PC-9 (cell line): ENCODE results near the gene KRTAP4-7. TPM values are rescaled to one million over a fixed set of nuclear protein-coding genes. Genes with fewer than 3 reads are reported as not detected.
"Not testable (repeated sequence)": the region's sequence is repeated elsewhere in the genome, so short reads cannot be mapped to it uniquely, and the experiment has no call there.

ENCODE experiments used
- BruUV-seq: library from RNA; stranded (reverse); fragments of 400-500 nt; replicated peaks from 2 replicates; lab custom pipeline; 2021; lab: Mats Ljungman, UMichigan
- CTCF ChIA-PET: fragments of 300-600 bp; sonication (Branson Sonifier 250); formaldehyde crosslinking; loops from one replicate; lab custom pipeline; 2022; ENCODE audit warnings: antibody characterized with exemption; lab: Charles Lee
- POLR2A ChIA-PET: fragments of 300-600 bp; sonication (Branson Sonifier 250); formaldehyde crosslinking; loops from one replicate; lab custom pipeline; 2022; ENCODE audit warnings: antibody characterized with exemption; ENCODE audit not compliant: unreplicated experiment; lab: Charles Lee
- DNase-seq, 2 experiments: peaks; one replicate each; pipeline versions ENCODE4 v3.0.0 to v3.0.0-alpha.2; 2015 to 2022; ENCODE audit warnings: mixed read lengths in 1 of 2
- H2AFZ ChIP-seq: fragments of 200-600 bp; sonication (generic); 2 replicates; pipeline ENCODE4 v1.8.1; 2017; ENCODE audit warnings: antibody characterized with exemption
- H3F3A ChIP-seq: fragments of 200-600 bp; sonication (generic); 2 replicates; pipeline ENCODE4 v1.8.1; 2017; ENCODE audit warnings: antibody characterized with exemption, mild to moderate bottlenecking, low read depth; ENCODE audit not compliant: insufficient read depth
- H3K27ac ChIP-seq: fragments of 200-600 bp; sonication (generic); 2 replicates; pipeline ENCODE4 v1.6.1; 2016; ENCODE audit warnings: mixed run types
- H3K27me3 ChIP-seq: fragments of 200-600 bp; sonication (generic); 2 replicates; pipeline ENCODE4 v1.6.1; 2016; ENCODE audit warnings: low read depth, mixed run types; ENCODE audit not compliant: insufficient read depth
- H3K36me3 ChIP-seq: fragments of 200-600 bp; sonication (generic); 2 replicates; pipeline ENCODE4 v1.6.1; 2016; ENCODE audit warnings: low read depth, mixed run types
- H3K4me1 ChIP-seq: fragments of 200-600 bp; sonication (generic); replicated peaks from 2 replicates; pipeline ENCODE4 v1.6.1; 2016; ENCODE audit warnings: mixed run types; ENCODE audit not compliant: insufficient read depth
- H3K4me2 ChIP-seq: fragments of 200-600 bp; sonication (generic); 2 replicates; pipeline ENCODE4 v1.6.1; 2017; ENCODE audit warnings: mixed run types
- H3K4me3 ChIP-seq: fragments of 200-600 bp; sonication (generic); 2 replicates; pipeline ENCODE4 v1.6.1; 2016; ENCODE audit warnings: mixed run types
- H3K79me2 ChIP-seq: fragments of 200-600 bp; sonication (generic); 2 replicates; pipeline ENCODE4 v1.6.1; 2017; ENCODE audit warnings: low read depth, mixed run types
- H3K9me2 ChIP-seq: fragments of 200-600 bp; sonication (generic); 2 replicates; pipeline ENCODE4 v1.8.1; 2017; ENCODE audit warnings: mild to moderate bottlenecking; ENCODE audit not compliant: insufficient read depth
- H3K9me3 ChIP-seq: fragments of 200-600 bp; sonication (generic); 2 replicates; pipeline ENCODE4 v1.8.1; 2016; ENCODE audit warnings: low read depth; ENCODE audit not compliant: insufficient read depth
- H4K20me1 ChIP-seq: fragments of 200-600 bp; sonication (generic); 2 replicates; pipeline ENCODE4 v1.8.1; 2017; ENCODE audit not compliant: insufficient read depth
- CTCF ChIP-seq: fragments of 200-600 bp; sonication (generic); conservative IDR thresholded peaks from 2 replicates; pipeline ENCODE4 v1.6.1; 2017; ENCODE audit warnings: mixed run types, antibody characterized with exemption, mild to moderate bottlenecking, moderate library complexity
- EZH2 ChIP-seq: fragments of 200-600 bp; sonication (generic); IDR thresholded peaks from 2 replicates; pipeline ENCODE4 v1.8.0; 2017; ENCODE audit warnings: antibody characterized with exemption, low read depth
- intact Hi-C: fragments of 100-400 bp; cut with micrococcal nuclease; formaldehyde crosslinking; loops from one replicate; pipeline ENCODE4 v1.10.0; 2022; ENCODE audit not compliant: unreplicated experiment
- total RNA-seq: library from RNA; stranded (reverse); gene quantifications from 2 replicates; pipeline ENCODE4 v1.2.3, GENCODE V29; 2021

Gene KRTAP4-7
- total RNA-seq, 1 experiment from 2014 or later: not detected

- no peaks in the 10 kb centered on the region for H3K4me1 ChIP-seq
- no peaks in the 10 kb centered on the region for H3K9me2 ChIP-seq
- intact Hi-C loops: no loop called here
- no peaks in the 10 kb centered on the region for H3F3A ChIP-seq
- no peak overlapping the region for H3K4me2 ChIP-seq
- ChIA-PET POLR2A (no interaction called here), CTCF (no interaction called here)
- H3K79me2 ChIP-seq: no peaks in the 10 kb centered on the region
- no peak overlapping the region for H3K4me3 ChIP-seq
- H3K9me3 ChIP-seq: peaks cover 3% of the 10 kb centered on the region; the same call in 1 of the 2 replicates
- no peak overlapping the region for H2AFZ ChIP-seq
- no peak overlapping the region for H3K27ac ChIP-seq
- BruUV-seq: no TSS peak
- DNase-seq: no peak
- TF ChIP-seq CTCF (no peak), EZH2 (no peak)
- H4K20me1 ChIP-seq: no peaks in the 10 kb centered on the region
- no peaks in the 10 kb centered on the region for H3K27me3 ChIP-seq
- no peaks in the 10 kb centered on the region for H3K36me3 ChIP-seq
These were observed 10.3 kb upstream of the KRTAP4-7 start for GRCh38 chr17:41073676-41074075.

GRCh38 chr17:41076788-41077187 is 7.2 kb upstream of the KRTAP4-7 start:
- ChIA-PET POLR2A (no interaction called here), CTCF (no interaction called here)
- intact Hi-C loops: no loop called here
- H4K20me1 ChIP-seq: no peaks in the 10 kb centered on the region
- no peaks in the 10 kb centered on the region for H3K9me2 ChIP-seq
- H3K27me3 ChIP-seq: no peaks in the 10 kb centered on the region
- no peak overlapping the region for H3K27ac ChIP-seq
- no peak overlapping the region for H3K4me2 ChIP-seq
- no TSS peak for BruUV-seq
- no peak overlapping the region for H3K4me3 ChIP-seq
- no peak overlapping the region for H2AFZ ChIP-seq
- DNase-seq: no peak
- H3K9me3 ChIP-seq: peaks cover 8% of the 10 kb centered on the region; the same call in 1 of the 2 replicates
- H3K36me3 ChIP-seq: no peaks in the 10 kb centered on the region
- H3F3A ChIP-seq: no peaks in the 10 kb centered on the region
- no peaks in the 10 kb centered on the region for H3K79me2 ChIP-seq
- H3K4me1 ChIP-seq: no peaks in the 10 kb centered on the region
- no peak for TF ChIP-seq CTCF
- TF ChIP-seq EZH2: no peak

GRCh38 chr17:41082626-41083025 is 1.3 kb upstream of the KRTAP4-7 start:
- no peak for TF ChIP-seq EZH2
- TF ChIP-seq CTCF: no peak
- no TSS peak for BruUV-seq
- H3K27ac ChIP-seq: peak overlapping the region; percentile 69
- no peaks in the 10 kb centered on the region for H3K36me3 ChIP-seq
- H3K4me1 ChIP-seq: peaks cover 35% of the 10 kb centered on the region
- H2AFZ ChIP-seq: no peak overlapping the region
- intact Hi-C loops: no loop called here
- peak in 1 of 2 experiments; percentile 49 for DNase-seq
- H3K27me3 ChIP-seq: no peaks in the 10 kb centered on the region
- H3K4me3 ChIP-seq: no peak overlapping the region; the same call in 1 of the 2 replicates
- H3K9me3 ChIP-seq: peaks cover 13% of the 10 kb centered on the region
- peak overlapping the region; percentile 56 for H3K4me2 ChIP-seq
- peaks cover 13% of the 10 kb centered on the region for H3F3A ChIP-seq
- no peaks in the 10 kb centered on the region for H3K79me2 ChIP-seq
- H4K20me1 ChIP-seq: no peaks in the 10 kb centered on the region
- ChIA-PET CTCF (no interaction called here), POLR2A (no interaction called here)
- no peaks in the 10 kb centered on the region for H3K9me2 ChIP-seq

DNA sequence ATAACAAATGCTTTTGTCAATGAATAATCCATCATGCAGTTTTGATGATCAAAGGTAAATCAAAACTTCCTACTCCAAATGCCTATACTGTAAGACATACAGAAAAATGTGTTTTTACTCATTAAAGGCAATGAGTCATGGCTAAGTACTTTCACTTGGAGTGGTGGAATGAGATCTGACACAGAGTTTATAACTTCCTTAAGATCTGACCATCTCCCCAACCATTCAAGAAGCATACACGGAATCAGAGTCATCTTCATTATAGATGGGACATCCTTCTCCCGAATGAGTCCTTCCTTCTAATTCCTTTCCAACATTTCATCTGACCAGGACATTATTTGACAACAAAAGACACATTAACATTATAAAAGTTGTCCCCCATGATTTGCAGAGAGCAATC is 523 bp upstream of the KRTAP4-7 start:
- H3K27ac ChIP-seq: peak overlapping the region; percentile 69
- H3K9me2 ChIP-seq, intact Hi-C loops, H3K4me3 ChIP-seq, BruUV-seq, CTCF ChIA-PET, H3K27me3 ChIP-seq, H2AFZ ChIP-seq, H3K36me3 ChIP-seq, H4K20me1 ChIP-seq, H3K79me2 ChIP-seq, POLR2A ChIA-PET: not testable (repeated sequence)
- DNase-seq: peak in 1 of 2 experiments; percentile 75
- H3K4me2 ChIP-seq: peak overlapping the region; percentile 56
- peaks cover 13% of the 10 kb centered on the region for H3F3A ChIP-seq
- H3K4me1 ChIP-seq: peaks cover 35% of the 10 kb centered on the region
- peaks cover 13% of the 10 kb centered on the region for H3K9me3 ChIP-seq

- H3K4me1 ChIP-seq: peaks cover 16% of the 10 kb centered on the region
- H2AFZ ChIP-seq, H3K27ac ChIP-seq, H3K36me3 ChIP-seq, intact Hi-C loops, H3K27me3 ChIP-seq, H3K9me2 ChIP-seq, H3K4me2 ChIP-seq, DNase-seq, H3K9me3 ChIP-seq, CTCF ChIA-PET, H4K20me1 ChIP-seq, H3K4me3 ChIP-seq, BruUV-seq, POLR2A ChIA-PET, H3F3A ChIP-seq, H3K79me2 ChIP-seq: not testable (repeated sequence)
These were observed 4.9 kb downstream of the KRTAP4-7 start for GRCh38 chr17:41088760-41089352.
